Activated T-cell treated with anti-CD3 and anti-CD28 coated beads, Interleukin-2, amount 50 U/mL, for 1 hour (primary cell): ENCODE measurements around the gene DLL4.
A peak's percentile ranks its signal among the peaks of the same experiment; 100 is the strongest.

Experiments
- DNase-seq: peaks from one replicate; pipeline ENCODE4 v3.0.0-alpha.2; 2020

DLL4 gene

GRCh38 chr15:40927873-40928806 is 1.0 kb upstream of the DLL4 start:
- peak; percentile 40 for DNase-seq

- DNase-seq, result no peak
Measured at GRCh38 chr15:40929660-40930429, 705 bp downstream of the DLL4 start.

- DNase-seq, result peak; percentile 66
Measured at GRCh38 chr15:40930430-40931299, 1.5 kb downstream of the DLL4 start.

- DNase-seq, result no peak
Measured at GRCh38 chr15:40931300-40932142, 2.4 kb downstream of the DLL4 start.

GRCh38 chr15:40932156-40932555 is 3.0 kb downstream of the DLL4 start:
- no peak for DNase-seq

- no peak for DNase-seq
Measured at GRCh38 chr15:40932649-40933516, 3.7 kb downstream of the DLL4 start.

- no peak for DNase-seq
Measured at GRCh38 chr15:40933517-40933902, 4.4 kb downstream of the DLL4 start.

GRCh38 chr15:40934457-40934856 is 5.3 kb downstream of the DLL4 start:
- DNase-seq, result no peak

GRCh38 chr15:40936234-40936708 is 7.1 kb downstream of the DLL4 start:
- DNase-seq, result no peak

GRCh38 chr15:40936709-40937666 is 7.8 kb downstream of the DLL4 start:
- no peak for DNase-seq

- DNase-seq, result peak; percentile 28
Measured at GRCh38 chr15:40937762-40938535, 8.8 kb downstream of the DLL4 start.

GRCh38 chr15:40938536-40938870 is 9.4 kb downstream of the DLL4 start:
- no peak for DNase-seq

GRCh38 chr15:40940296-40940801 is 11.2 kb downstream of the DLL4 start:
- no peak for DNase-seq

GRCh38 chr15:40941068-40941527 is 12.0 kb downstream of the DLL4 start:
- peak; percentile 26 for DNase-seq

- peak; percentile 73 for DNase-seq
Measured at GRCh38 chr15:40941528-40942336, 12.6 kb downstream of the DLL4 start.

- DNase-seq, result no peak
Measured at GRCh38 chr15:40942337-40942854, 13.3 kb downstream of the DLL4 start.

- no peak for DNase-seq
Measured at GRCh38 chr15:40942878-40943277, 13.7 kb downstream of the DLL4 start.
